ENCODE data around the gene MNAT1. TPM values are rescaled to one million over a fixed set of nuclear protein-coding genes. Genes with fewer than 3 reads are reported as not detected.

Gene MNAT1
- polyA plus RNA-seq, 1 of the 3 experiments (the other 2 are of a cell fraction), result 38.9 TPM

DNA sequence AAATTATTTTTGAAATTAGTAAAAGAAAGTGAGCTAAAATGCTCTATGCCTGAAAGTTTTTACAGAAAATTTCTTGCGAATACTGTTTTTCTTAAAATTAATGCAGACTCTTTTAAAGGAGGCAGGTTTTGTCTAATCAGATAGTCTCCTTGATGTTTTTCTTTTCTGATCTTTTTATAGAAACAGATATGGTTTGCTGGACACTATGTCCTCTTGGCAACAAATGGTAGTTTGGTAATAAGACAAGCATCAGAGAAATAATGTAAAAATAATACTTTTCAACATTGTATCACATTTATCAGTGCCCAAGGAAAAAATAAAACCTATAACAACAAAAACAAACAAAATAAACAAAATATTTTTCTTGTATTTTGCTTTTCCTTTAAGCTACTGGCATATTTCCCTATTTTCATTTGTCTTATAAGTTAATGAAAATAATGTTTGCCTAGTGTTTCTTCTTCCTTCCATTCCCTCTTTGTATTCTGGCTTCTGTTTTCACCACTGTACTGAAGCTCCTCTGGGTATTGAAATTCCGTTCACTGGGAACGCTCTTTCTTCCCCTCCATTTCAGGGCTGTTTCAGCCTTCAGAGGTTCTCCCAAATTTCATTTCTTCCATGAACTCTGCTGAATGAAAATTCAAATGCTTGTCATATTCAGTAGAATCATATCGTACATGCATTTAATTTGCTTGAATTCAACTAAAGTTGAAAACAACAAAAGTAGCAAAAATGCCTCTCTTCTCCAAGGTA, 131.0 kb downstream of the MNAT1 start:
- Histone ChIP-seq H3K9ac (no peak overlapping the region), H3K4me1 (ENCODE audit: control insufficient read depth in 1 of 2, insufficient read depth in 2 of 2, low read depth in 1 of 2, low read length in 1 of 2) (peaks cover 2 to 8% of the 10 kb centered on the region in 2 experiments; a peak in 2 of 4 replicates), H3K4me3 (ENCODE audit: low read depth in 2 of 2, low read length in 1 of 2) (no peak overlapping the region), H3K27ac (ENCODE audit: low read depth in 2 of 2, low read length in 1 of 2) (no peak overlapping the region), H2AFZ (ENCODE audit: low read depth) (no peak overlapping the region), H3K27me3 (ENCODE audit: insufficient read depth) (no peaks in the 10 kb centered on the region), H3F3A (replicated peaks; ENCODE audit: insufficient read depth) (peaks cover 7% of the 10 kb centered on the region), H3K9me2 (no peaks in the 10 kb centered on the region), H3K4me2 (no peak overlapping the region), H3K79me2 (ENCODE audit: insufficient read depth) (0 out of 2 replicates have a peak, but pooled peaks cover 4% of the 10 kb centered on the region), H3K9me3 (no peaks in the 10 kb centered on the region), H3K36me3 (replicated peaks in 1 of 2; ENCODE audit: control insufficient read depth in 1 of 2, insufficient read depth in 2 of 2, low read length in 1 of 2) (peaks cover 0 to 2% of the 10 kb centered on the region in 2 experiments), H4K20me1 (ENCODE audit: insufficient read depth) (no peaks in the 10 kb centered on the region)
- ChIA-PET CTCF (no interaction called here), POLR2A (no interaction called here)
- TF ChIP-seq POLR2AphosphoS5 (IDR thresholded peaks at IDR 0.05; ENCODE audit: low read depth, low read length) (no peak), YY1 (IDR thresholded peaks at IDR 0.05; ENCODE audit: low read depth) (no peak), RAD21 (IDR thresholded peaks at IDR 0.05; ENCODE audit: low read length) (no peak), TAF1 (IDR thresholded peaks at IDR 0.05; ENCODE audit: borderline replicate concordance, low read depth, low read length) (no peak)
- TF ChIP-seq, protein P1, sequence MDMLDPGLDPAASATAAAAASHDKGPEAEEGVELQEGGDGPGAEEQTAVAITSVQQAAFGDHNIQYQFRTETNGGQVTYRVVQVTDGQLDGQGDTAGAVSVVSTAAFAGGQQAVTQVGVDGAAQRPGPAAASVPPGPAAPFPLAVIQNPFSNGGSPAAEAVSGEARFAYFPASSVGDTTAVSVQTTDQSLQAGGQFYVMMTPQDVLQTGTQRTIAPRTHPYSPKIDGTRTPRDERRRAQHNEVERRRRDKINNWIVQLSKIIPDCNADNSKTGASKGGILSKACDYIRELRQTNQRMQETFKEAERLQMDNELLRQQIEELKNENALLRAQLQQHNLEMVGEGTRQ (IDR thresholded peaks at IDR 0.05; ENCODE audit: borderline replicate concordance, low read depth, low read length), result no peak
- 94% methylated on average over 4 of the region's 4 CpGs for WGBS (ENCODE audit: low lambda C conversion rate)
- no peak for DNase-seq

GRCh38 chr14:60867503-60868172, 133.1 kb downstream of the MNAT1 start:
- Histone ChIP-seq H3K4me3 (ENCODE audit: low read depth in 2 of 2, low read length in 1 of 2) (no peak overlapping the region), H3K4me2 (no peak overlapping the region), H3K79me2 (ENCODE audit: insufficient read depth) (0 out of 2 replicates have a peak, but pooled peaks cover 4% of the 10 kb centered on the region), H3K9ac (no peak overlapping the region), H3K9me3 (no peaks in the 10 kb centered on the region), H3K27ac (ENCODE audit: low read depth in 2 of 2, low read length in 1 of 2) (no peak overlapping the region), H3K27me3 (ENCODE audit: insufficient read depth) (no peaks in the 10 kb centered on the region), H2AFZ (ENCODE audit: low read depth) (no peak overlapping the region), H3K4me1 (ENCODE audit: control insufficient read depth in 1 of 2, insufficient read depth in 2 of 2, low read depth in 1 of 2, low read length in 1 of 2) (peaks cover 0 to 8% of the 10 kb centered on the region in 2 experiments; a peak in 1 of 4 replicates), H3K36me3 (replicated peaks in 1 of 2; ENCODE audit: control insufficient read depth in 1 of 2, insufficient read depth in 2 of 2, low read length in 1 of 2) (peaks cover 0 to 8% of the 10 kb centered on the region in 2 experiments), H3K9me2 (no peaks in the 10 kb centered on the region), H3F3A (replicated peaks; ENCODE audit: insufficient read depth) (peaks cover 7% of the 10 kb centered on the region), H4K20me1 (ENCODE audit: insufficient read depth) (no peaks in the 10 kb centered on the region)
- DNase-seq, result no peak
- CTCF ChIA-PET, result no interaction called here
- no peak for TF ChIP-seq FOXJ3 (CRISPR knock-in tag; IDR thresholded peaks at IDR 0.05)
- TF ChIP-seq ZBTB33 (IDR thresholded peaks at IDR 0.05; ENCODE audit: borderline replicate concordance, low read depth), result no peak
- no peak for TF ChIP-seq SIN3A (IDR thresholded peaks at IDR 0.05; ENCODE audit: borderline replicate concordance, low read depth, low read length)
- no peak for TF ChIP-seq USF1 (IDR thresholded peaks at IDR 0.05; ENCODE audit: borderline replicate concordance, low read depth)
- TF ChIP-seq EZH2phosphoT487 (IDR thresholded peaks at IDR 0.05; ENCODE audit: borderline replicate concordance, low read depth), result no peak
- TF ChIP-seq POLR2AphosphoS5 (IDR thresholded peaks at IDR 0.05; ENCODE audit: low read depth, low read length), result no peak
- no peak for TF ChIP-seq MEF2A (IDR thresholded peaks at IDR 0.05; ENCODE audit: borderline replicate concordance, low read depth)
- TF ChIP-seq NFIC (IDR thresholded peaks at IDR 0.05; ENCODE audit: borderline replicate concordance), result no peak
- no peak for TF ChIP-seq RXRA (IDR thresholded peaks at IDR 0.05; ENCODE audit: borderline replicate concordance, low read depth)
- no peak for TF ChIP-seq ELF1 (IDR thresholded peaks at IDR 0.05)
- TF ChIP-seq TCF12 (IDR thresholded peaks at IDR 0.05), result no peak
- TF ChIP-seq TAF1 (IDR thresholded peaks at IDR 0.05; ENCODE audit: borderline replicate concordance, low read depth, low read length), result no peak
- POLR2A ChIA-PET, result no interaction called here
